IMR-90 (cell line): ENCODE measurements around the gene IP6K3. TPM values are rescaled to one million over a fixed set of nuclear protein-coding genes. Genes with fewer than 3 reads are reported as not detected.

Experiments used
- ATAC-seq: fragments of 200-7000 bp; cut with Tn5 transposase; 2 replicates; pipeline ENCODE4 v1.9.1; 2020; ENCODE audit warnings: low read depth, mild to moderate bottlenecking, moderate library complexity
- BruUV-seq: library from RNA; stranded (reverse); fragments of 400-500 nt; replicated peaks from 2 replicates; lab custom pipeline; 2021; lab: Mats Ljungman, UMichigan
- CTCF ChIA-PET: fragments of 300-600 bp; formaldehyde crosslinking; extraction: SDS; loops from one replicate; lab custom pipeline; 2021; ENCODE audit warnings: antibody characterized with exemption; lab: Yijun Ruan, JAX
- POLR2A ChIA-PET: fragments of 300-600 bp; sonication (Branson Sonifier 250); formaldehyde crosslinking; loops from one replicate; lab custom pipeline; 2022; ENCODE audit warnings: antibody characterized with exemption; ENCODE audit not compliant: unreplicated experiment; lab: Charles Lee
- DNase-seq: peaks from one replicate; pipeline ENCODE4 v3.0.0; 2013
- H2AFZ ChIP-seq: replicated peaks from 2 replicates; pipeline ENCODE3; 2013; ENCODE audit warnings: low read length, mild to moderate bottlenecking; ENCODE audit not compliant: poor library complexity
- H2AK5ac ChIP-seq: 2 replicates; pipeline ENCODE4 v1.6.1; 2013; ENCODE audit warnings: low read depth, low read length, inconsistent platforms
- H2AK9ac ChIP-seq: replicated peaks from 2 replicates; pipeline ENCODE3; 2013; ENCODE audit warnings: mild to moderate bottlenecking, low read depth, low read length, moderate library complexity; ENCODE audit not compliant: poor library complexity
- H2BK120ac ChIP-seq: 2 replicates; pipeline ENCODE4 v1.6.1; 2013; ENCODE audit warnings: low read depth, low read length, inconsistent platforms
- H2BK15ac ChIP-seq: 3 replicates; pipeline ENCODE4 v1.6.1; 2013; ENCODE audit warnings: low read depth, low read length, inconsistent platforms
- H2BK20ac ChIP-seq: 2 replicates; pipeline ENCODE4 v1.6.1; 2013; ENCODE audit warnings: low read depth, mild to moderate bottlenecking, inconsistent platforms, low read length, moderate library complexity
- H2BK5ac ChIP-seq: 2 replicates; pipeline ENCODE4 v1.6.1; 2013; ENCODE audit warnings: mild to moderate bottlenecking, low read depth, low read length, inconsistent platforms; ENCODE audit not compliant: poor library complexity, severe bottlenecking
- H3K14ac ChIP-seq: replicated peaks from 2 replicates; pipeline ENCODE4 v1.6.1; 2013; ENCODE audit warnings: low read depth, low read length, inconsistent platforms
- H3K18ac ChIP-seq: 2 replicates; pipeline ENCODE4 v1.6.1; 2013; ENCODE audit warnings: low read depth, low read length, control low read depth
- H3K23ac ChIP-seq: 2 replicates; pipeline ENCODE4 v1.6.1; 2013; ENCODE audit warnings: low read depth, low read length, inconsistent platforms
- H3K27ac ChIP-seq: 2 replicates; pipeline ENCODE4 v1.5.1; 2013; ENCODE audit warnings: mild to moderate bottlenecking, control low read depth, low read length; ENCODE audit not compliant: insufficient read depth
- H3K27me3 ChIP-seq: 2 replicates; pipeline ENCODE4 v1.6.1; 2013; ENCODE audit warnings: low read length; ENCODE audit not compliant: control insufficient read depth, insufficient read depth
- H3K36me3 ChIP-seq: 2 replicates; pipeline ENCODE4 v1.6.1; 2013; ENCODE audit warnings: low read length, mixed read lengths; ENCODE audit not compliant: control insufficient read depth, insufficient read depth
- H3K4ac ChIP-seq: 2 replicates; pipeline ENCODE4 v1.6.1; 2013; ENCODE audit warnings: low read depth, low read length, inconsistent platforms
- H3K4me1 ChIP-seq: 2 replicates; pipeline ENCODE4 v1.6.1; 2013; ENCODE audit warnings: low read length, mixed read lengths; ENCODE audit not compliant: control insufficient read depth, insufficient read depth
- H3K4me2 ChIP-seq: 2 replicates; pipeline ENCODE4 v1.6.1; 2013; ENCODE audit warnings: low read depth, mild to moderate bottlenecking, control low read depth, low read length, moderate library complexity
- H3K4me3 ChIP-seq: 2 replicates; pipeline ENCODE4 v1.5.1; 2013; ENCODE audit warnings: low read depth, mild to moderate bottlenecking, control low read depth, low read length, moderate library complexity; ENCODE audit not compliant: insufficient read depth
- H3K56ac ChIP-seq: 2 replicates; pipeline ENCODE4 v1.6.1; 2013; ENCODE audit warnings: low read length, inconsistent platforms; ENCODE audit not compliant: insufficient read depth; ENCODE audit errors: extremely low read depth
- H3K79me1 ChIP-seq, 2 experiments: 2 replicates each; pipeline ENCODE4 v1.6.1; 2013; ENCODE audit warnings: low read length in 2 of 2, inconsistent platforms in 1 of 2, low read depth in 1 of 2
- H3K9ac ChIP-seq: 2 replicates; pipeline ENCODE4 v1.6.1; 2013; ENCODE audit warnings: low read depth, low read length, control low read depth
- H3K9me1 ChIP-seq: 2 replicates; pipeline ENCODE4 v1.6.1; 2013; ENCODE audit warnings: low read length, inconsistent platforms; ENCODE audit not compliant: insufficient read depth
- H3K9me3 ChIP-seq: 2 replicates; pipeline ENCODE4 v1.6.1; 2013; ENCODE audit warnings: low read length; ENCODE audit not compliant: control insufficient read depth, insufficient read depth
- H4K20me1 ChIP-seq: 2 replicates; pipeline ENCODE4 v1.6.1; 2013; ENCODE audit warnings: low read length, inconsistent platforms; ENCODE audit not compliant: insufficient read depth
- H4K5ac ChIP-seq: 2 replicates; pipeline ENCODE4 v1.6.1; 2013; ENCODE audit warnings: mild to moderate bottlenecking, low read depth, low read length, control low read depth
- H4K8ac ChIP-seq, 2 experiments: 2 replicates each; pipeline ENCODE4 v1.6.1; 2013; ENCODE audit warnings: low read depth in 2 of 2, low read length in 2 of 2, control low read depth in 1 of 2, inconsistent platforms in 1 of 2
- H4K91ac ChIP-seq: 2 replicates; pipeline ENCODE4 v1.6.1; 2013; ENCODE audit warnings: low read depth, low read length, inconsistent platforms; ENCODE audit not compliant: insufficient read depth
- BHLHE40 ChIP-seq: fragments of 150-350 bp; IDR thresholded peaks from 2 replicates; pipeline ENCODE4 v1.6.1; 2016; ENCODE audit warnings: mild to moderate bottlenecking, low read depth, low read length
- CEBPB ChIP-seq: IDR thresholded peaks from 2 replicates; pipeline ENCODE4 v1.6.1; 2012; ENCODE audit warnings: low read depth, low read length, improper control_type of control experiment
- CTCF ChIP-seq: conservative IDR thresholded peaks from 2 replicates; pipeline ENCODE4 v1.5.1; 2012; ENCODE audit warnings: mild to moderate bottlenecking, low read depth, low read length, improper control_type of control experiment
- MAZ ChIP-seq: IDR thresholded peaks from 2 replicates; pipeline ENCODE4 v1.6.1; 2012; ENCODE audit warnings: low read depth, mild to moderate bottlenecking, low read length, improper control_type of control experiment, moderate library complexity, borderline replicate concordance
- RAD21 ChIP-seq: IDR thresholded peaks from 2 replicates; pipeline ENCODE4 v1.6.1; 2012; ENCODE audit warnings: low read length, improper control_type of control experiment
- RCOR1 ChIP-seq: IDR thresholded peaks from 2 replicates; pipeline ENCODE4 v1.6.1; 2012; ENCODE audit warnings: mild to moderate bottlenecking, low read length, improper control_type of control experiment; ENCODE audit not compliant: insufficient replicate concordance
- SMC3 ChIP-seq: fragments of 150-350 bp; IDR thresholded peaks from 2 replicates; pipeline ENCODE4 v1.6.1; 2016; ENCODE audit warnings: low read depth, mild to moderate bottlenecking, antibody characterized with exemption, low read length, moderate library complexity
- WGBS, 2 experiments: methylation state at CpG; one replicate each; pipeline versions ENCODE4 v1.1.5 to v1.1.7; 2013; ENCODE audit warnings: missing lambda C conversion rate in 2 of 2; ENCODE audit not compliant: insufficient read length in 1 of 2; ENCODE audit errors: extremely low coverage in 2 of 2; 5-methylcytosine and 5-hydroxymethylcytosine counted together
- dilution Hi-C: fragments of 300-500 bp; cut with HindIII; formaldehyde crosslinking; loops from one replicate; pipeline ENCODE4 v1.14.3; 2018; ENCODE audit warnings: low sequenced_read_pairs; ENCODE audit not compliant: unreplicated experiment
- in situ Hi-C: fragments of 300-500 bp; cut with MboI; formaldehyde crosslinking; loops from 3 replicates; pipeline ENCODE4 v1.14.3; 2019; ENCODE audit warnings: low sequenced_read_pairs, inconsistent platforms, mixed read lengths
- intact Hi-C: fragments of 100-400 bp; cut with micrococcal nuclease; formaldehyde crosslinking; loops from 2 replicates; pipeline ENCODE4 v1.10.0; 2022
- polyA plus RNA-seq, 3 experiments: library from polyadenylated mRNA; depleted of rRNA; stranded (reverse); fragments of >200 nt; gene quantifications; 2 replicates each; pipeline ENCODE4 v1.2.3, GENCODE V29; 2012; ENCODE audit warnings: low replicate concordance in 1 of 3
- total RNA-seq: library from RNA; depleted of rRNA; stranded (reverse); fragments of >200 nt; gene quantifications from 2 replicates; pipeline ENCODE4 v1.2.3, GENCODE V29; 2012

IP6K3 gene
- total and polyA plus RNA-seq, 2 of the 4 experiments (the other 2 are of a cell fraction): 0.18 to 0.51 TPM

GRCh38 chr6:33744001-33744848, 2.5 kb downstream of the IP6K3 start:
- H3K27me3 ChIP-seq: peaks cover 6% of the 10 kb centered on the region; the same call in 1 of the 2 replicates
- H3K4me1 ChIP-seq: peaks cover 22% of the 10 kb centered on the region
- H3K56ac ChIP-seq: no peak overlapping the region
- ATAC-seq: peak; percentile 61
- H2BK15ac ChIP-seq: no peak overlapping the region; the same call in 2 of the 3 replicates
- H3K9ac ChIP-seq: no peak overlapping the region
- H3K14ac ChIP-seq: no peak overlapping the region; the same call in 1 of the 2 replicates
- H2BK120ac ChIP-seq: peak overlapping the region; percentile 44; the same call in 1 of the 2 replicates
- no peak overlapping the region for H3K18ac ChIP-seq
- intact Hi-C loops: loop anchor here (1.0 to 2.0 kb wide), 4 partner anchors 18 to 410 kb away; no protein-coding TSS in a partner anchor
- CTCF ChIA-PET: interaction anchor here (0.9 to 5.0 kb wide), 5 partner anchors 16 to 283 kb away, joined by 3 to 29 read pairs (median 4); no protein-coding TSS in a partner anchor
- 0 out of 2 replicates have a peak overlapping the region, but pooled peaks have one; percentile 30 for H3K4ac ChIP-seq
- no peaks in the 10 kb centered on the region; a peak in 1 of 4 replicates for H3K79me1 ChIP-seq
- in situ Hi-C loops: no loop called here
- 36% methylated on average over 6 of the region's 11 CpGs; no CpG with 5 or more reads in 1 of the 2 experiments for WGBS, 2 experiments
- H2BK20ac ChIP-seq: no peak overlapping the region
- BruUV-seq: no TSS peak
- H4K5ac ChIP-seq: no peak overlapping the region; the same call in 1 of the 2 replicates
- H4K8ac ChIP-seq: peak overlapping the region in 1 of 2 experiments; percentile 78; a peak in 2 of 4 replicates
- no peak overlapping the region for H3K23ac ChIP-seq
- peak overlapping the region; percentile 51 for H2AK9ac ChIP-seq
- peak overlapping the region; percentile 72 for H2AFZ ChIP-seq
- dilution Hi-C loops: no loop called here
- H3K27ac ChIP-seq: no peak overlapping the region
- H3K4me2 ChIP-seq: no peak overlapping the region
- H3K36me3 ChIP-seq: no peaks in the 10 kb centered on the region
- TF ChIP-seq BHLHE40 (no peak), RCOR1 (no peak), SMC3 (peak; percentile 91), RAD21 (peak; percentile 91), MAZ (peak; percentile 44; the same call in 1 of the 2 replicates), CEBPB (0 out of 2 replicates have a peak, but pooled peaks have one; percentile 23), CTCF (peak; percentile 95)
- no peaks in the 10 kb centered on the region for H3K9me3 ChIP-seq
- POLR2A ChIA-PET: no interaction called here
- H4K91ac ChIP-seq: peak overlapping the region; percentile 43; the same call in 1 of the 2 replicates
- no peaks in the 10 kb centered on the region; the same call in 1 of the 2 replicates for H4K20me1 ChIP-seq
- peak overlapping the region; percentile 47; the same call in 1 of the 2 replicates for H2AK5ac ChIP-seq
- peak; percentile 70 for DNase-seq
- no peak overlapping the region for H3K4me3 ChIP-seq
- H3K9me1 ChIP-seq: peaks cover 10% of the 10 kb centered on the region
- no peak overlapping the region for H2BK5ac ChIP-seq
